Brain microvascular endothelial cell (primary cell): ENCODE results near the gene PRKCQ.

ENCODE experiments used
- DNase-seq: peaks from one replicate; pipeline ENCODE4 v3.0.0-alpha.2; 2020
- H3K27ac ChIP-seq: fragments of 250-450 bp; sonication (Bioruptor Pico); 2 replicates; pipeline ENCODE4 v1.5.1; 2020; ENCODE audit warnings: mild to moderate bottlenecking, moderate library complexity
- H3K27me3 ChIP-seq: fragments of 250-450 bp; sonication (Bioruptor Pico); replicated peaks from 2 replicates; pipeline ENCODE4 v1.5.1; 2020; ENCODE audit warnings: mild to moderate bottlenecking
- H3K36me3 ChIP-seq: fragments of 250-450 bp; sonication (Bioruptor Pico); replicated peaks from 2 replicates; pipeline ENCODE4 v1.5.1; 2020; ENCODE audit warnings: mild to moderate bottlenecking
- H3K4me3 ChIP-seq: 2 replicates; pipeline ENCODE4 v1.5.1; 2011; ENCODE audit warnings: low read depth, mild to moderate bottlenecking, control low read depth, low read length, moderate library complexity
- CTCF ChIP-seq: IDR thresholded peaks from 2 replicates; pipeline ENCODE4 v1.5.1; 2011; ENCODE audit warnings: low read depth, mild to moderate bottlenecking, moderate library complexity, low read length, control low read depth, inconsistent platforms; ENCODE audit errors: missing control alignments
- in situ Hi-C: cut with HindIII; loops from 2 replicates; pipeline ENCODE4 v1.10.0; 2017; ENCODE audit warnings: low sequenced_read_pairs, low pct_ligation_motif_present

The PRKCQ gene

GRCh38 chr10:6423004-6423403 is 157.1 kb downstream of the PRKCQ start:
- in situ Hi-C loops, result no loop called here
- no peak for DNase-seq
- H3K27me3 ChIP-seq, result no peaks in the 10 kb centered on the region
- no peak for TF ChIP-seq CTCF
- no peak overlapping the region for H3K27ac ChIP-seq
- no peak overlapping the region for H3K4me3 ChIP-seq
- H3K36me3 ChIP-seq, result no peaks in the 10 kb centered on the region

GRCh38 chr10:6418613-6419216 is 161.4 kb downstream of the PRKCQ start:
- no peak overlapping the region for H3K4me3 ChIP-seq
- TF ChIP-seq CTCF, result no peak
- H3K27me3 ChIP-seq, result peaks cover 1% of the 10 kb centered on the region
- H3K36me3 ChIP-seq, result no peaks in the 10 kb centered on the region
- H3K27ac ChIP-seq, result no peak overlapping the region
- no peak for DNase-seq
- in situ Hi-C loops, result no loop called here

GRCh38 chr10:6418167-6418566 is 161.9 kb downstream of the PRKCQ start:
- H3K27me3 ChIP-seq, result peaks cover 1% of the 10 kb centered on the region
- no peak for TF ChIP-seq CTCF
- in situ Hi-C loops, result no loop called here
- H3K4me3 ChIP-seq, result no peak overlapping the region
- no peak for DNase-seq
- H3K36me3 ChIP-seq, result no peaks in the 10 kb centered on the region
- H3K27ac ChIP-seq, result no peak overlapping the region

GRCh38 chr10:6416892-6417512 is 163.1 kb downstream of the PRKCQ start:
- in situ Hi-C loops, result no loop called here
- TF ChIP-seq CTCF, result peak; percentile 51
- no peaks in the 10 kb centered on the region for H3K36me3 ChIP-seq
- H3K27ac ChIP-seq, result no peak overlapping the region
- H3K4me3 ChIP-seq, result no peak overlapping the region
- peaks cover 1% of the 10 kb centered on the region for H3K27me3 ChIP-seq
- DNase-seq, result peak; percentile 32

GRCh38 chr10:6411436-6411835 is 168.6 kb downstream of the PRKCQ start:
- Histone ChIP-seq H3K27me3 (no peaks in the 10 kb centered on the region), H3K36me3 (no peaks in the 10 kb centered on the region), H3K27ac (no peak overlapping the region), H3K4me3 (no peak overlapping the region)
- in situ Hi-C loops, result no loop called here
- TF ChIP-seq CTCF, result no peak
- DNase-seq, result no peak

GRCh38 chr10:6410830-6411229 is 169.2 kb downstream of the PRKCQ start:
- DNase-seq, result no peak
- Histone ChIP-seq H3K36me3 (no peaks in the 10 kb centered on the region), H3K4me3 (no peak overlapping the region), H3K27ac (no peak overlapping the region), H3K27me3 (no peaks in the 10 kb centered on the region)
- no peak for TF ChIP-seq CTCF
- in situ Hi-C loops, result no loop called here
